Fibroblast of peridontal ligament (primary cell): ENCODE measurements around the gene CLEC1A.
"Not testable (repeated sequence)": the region's sequence is repeated elsewhere in the genome, so short reads cannot be mapped to it uniquely, and the experiment has no call there.

ENCODE experiments used
- DNase-seq: peaks from one replicate; pipeline ENCODE4 v3.0.0-alpha.2; 2010; ENCODE audit errors: extremely low read depth

The CLEC1A gene

DNA sequence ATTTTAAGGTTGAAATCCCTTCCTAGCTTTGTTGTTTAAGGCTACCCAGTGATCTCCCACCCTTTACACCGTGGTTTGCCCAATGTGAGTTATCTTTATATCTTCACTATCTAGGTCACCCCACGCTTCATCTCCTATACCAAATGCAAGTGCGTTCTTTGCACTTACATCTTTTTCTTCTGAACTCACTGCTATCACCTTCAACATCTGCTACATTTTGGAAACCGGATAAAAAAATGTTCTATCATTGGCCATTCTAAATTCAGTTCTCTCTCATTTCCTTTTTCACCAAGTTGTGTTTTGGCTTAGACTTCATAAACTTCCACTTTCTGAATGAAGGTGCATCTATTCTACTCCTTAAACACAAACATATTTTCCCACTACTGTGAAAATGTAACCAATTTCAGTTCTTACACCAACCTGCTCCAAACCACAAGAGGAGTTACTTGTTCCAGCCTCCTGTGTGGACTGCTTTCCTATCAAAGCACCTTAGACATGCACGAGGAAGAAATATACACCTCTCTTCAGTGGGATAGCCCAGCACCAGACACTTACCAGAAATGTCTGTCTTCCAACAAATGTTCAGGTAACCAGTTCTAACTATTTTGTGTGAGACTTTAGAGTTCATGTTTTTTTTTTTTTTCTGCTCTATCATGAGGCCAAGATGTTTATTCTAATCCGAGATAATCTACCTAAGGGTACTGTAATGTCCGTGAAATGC is 46.4 kb downstream of the CLEC1A start:
- no peak for DNase-seq

DNA sequence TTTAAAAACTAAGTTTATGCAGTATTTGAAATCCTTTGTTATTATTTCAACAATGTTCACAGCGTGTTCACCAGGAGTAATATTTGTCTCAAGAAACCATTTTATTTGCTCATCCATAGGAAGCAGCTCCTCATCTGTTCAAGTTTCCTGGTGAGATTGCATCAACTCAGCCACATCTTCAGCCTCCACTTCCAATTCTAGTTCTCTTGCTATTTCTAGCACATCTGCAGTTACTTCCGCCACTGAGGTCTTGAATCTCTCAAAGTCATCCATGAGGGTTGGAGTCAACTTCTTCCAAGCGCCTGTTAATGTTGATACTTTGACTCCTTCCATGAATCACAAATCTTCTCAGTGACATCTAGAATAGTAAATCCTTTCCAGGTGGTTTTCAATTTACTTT is 50.3 kb downstream of the CLEC1A start:
- DNase-seq, result no peak

- no peak for DNase-seq
Observed at GRCh38 chr12:10042167-10042566, 56.6 kb downstream of the CLEC1A start.

DNA sequence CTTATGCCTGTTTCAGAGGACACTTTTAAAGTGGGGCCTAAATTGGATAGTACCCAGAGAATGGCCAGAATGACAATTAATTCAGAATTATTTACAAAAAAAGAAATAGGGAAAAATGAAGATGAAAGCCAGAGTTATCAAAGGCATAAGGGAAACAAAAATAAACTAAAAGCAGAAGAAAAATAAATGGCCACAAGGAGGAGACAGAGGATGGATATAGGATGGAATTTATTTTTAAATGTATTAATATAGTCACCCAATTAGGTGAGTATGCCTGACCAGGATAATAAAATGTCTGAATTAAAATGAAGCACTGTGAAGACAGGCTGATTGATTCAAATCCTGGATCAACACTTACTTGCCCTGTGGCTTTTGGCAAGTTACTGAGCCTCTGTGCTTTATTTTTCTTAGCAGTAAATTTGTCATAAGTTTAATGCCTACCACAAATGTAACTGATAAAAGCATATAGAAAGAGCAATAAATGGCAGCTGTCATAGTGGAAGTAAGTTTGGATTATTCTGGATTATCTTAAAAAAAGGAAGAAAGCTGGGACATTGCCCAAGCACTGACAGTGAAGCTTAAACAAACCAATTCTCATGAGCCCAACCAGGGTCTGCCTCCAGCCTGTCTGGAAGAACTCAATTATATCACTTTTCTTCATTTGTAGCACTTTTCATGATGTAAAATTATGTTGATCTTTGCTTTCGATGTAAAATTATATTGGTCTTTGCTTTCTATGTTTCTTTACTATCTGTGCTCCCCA is 64.8 kb downstream of the CLEC1A start:
- peak; percentile 5 for DNase-seq

DNA sequence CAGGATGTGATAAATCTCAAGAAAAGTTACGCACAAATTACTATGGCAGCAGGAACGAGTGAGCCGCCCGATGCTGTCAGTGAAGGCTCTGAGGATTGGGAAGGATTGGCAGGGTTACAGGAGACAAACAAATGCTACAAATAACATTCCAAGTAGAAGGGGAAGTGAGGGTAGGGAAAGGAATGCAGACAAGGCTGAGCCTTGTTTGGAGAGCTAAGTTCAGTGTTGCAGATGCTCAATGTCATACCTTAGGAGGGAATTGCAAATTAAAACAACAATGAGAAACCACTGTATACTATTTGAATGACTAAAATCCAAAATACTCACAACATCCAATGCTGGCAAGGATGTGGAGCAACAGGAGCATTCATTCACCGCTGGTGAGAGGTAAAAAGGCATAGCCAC is 67.0 kb downstream of the CLEC1A start:
- DNase-seq, result peak; percentile 11

DNA sequence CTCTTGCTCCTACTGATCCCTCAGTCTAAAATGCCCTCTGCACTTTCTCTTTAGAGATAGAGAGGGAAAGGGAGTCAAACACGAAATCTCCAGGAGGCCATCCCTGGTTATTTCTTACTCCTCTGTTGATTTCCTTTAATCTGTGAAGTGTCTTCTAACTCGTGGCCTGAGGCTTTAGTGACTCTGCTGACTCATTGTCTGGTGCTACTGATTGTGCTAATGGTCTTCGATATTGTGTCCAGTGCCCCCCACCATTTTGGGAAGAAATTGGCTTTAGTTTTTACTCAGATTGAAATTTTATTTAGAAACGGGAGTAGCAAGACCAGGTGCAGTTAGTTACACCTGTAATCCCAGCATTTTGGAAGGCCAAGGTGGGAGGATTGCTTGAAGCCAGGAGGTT is 67.5 kb downstream of the CLEC1A start:
- no peak for DNase-seq

DNA sequence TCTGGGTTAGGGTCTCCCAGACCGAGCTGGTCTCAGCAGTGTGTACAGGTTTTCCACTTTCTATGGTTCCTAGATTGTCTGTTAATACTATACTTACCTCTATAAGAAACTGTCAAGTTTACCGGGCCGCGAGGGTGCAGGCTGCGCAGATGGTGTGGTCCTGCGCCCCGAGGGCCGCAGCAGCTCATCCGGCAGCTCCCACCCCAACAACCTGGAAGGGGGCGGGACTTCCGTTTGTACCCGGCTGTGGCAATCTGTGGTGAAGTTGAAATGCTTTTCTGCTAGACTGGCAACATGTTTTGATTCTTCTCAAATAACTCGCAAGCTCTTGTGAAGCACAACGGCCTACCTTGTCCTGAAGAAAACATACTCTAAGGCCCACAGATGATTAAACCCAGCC is 68.3 kb downstream of the CLEC1A start, which contains the start of gene CLEC9A:
Gene CLEC9A, plus strand, starts transcription at position 237 of the 400 bp plus-strand sequence. CDS start 22,006 bp downstream, outside the sequence.
- DNase-seq, result no peak

DNA sequence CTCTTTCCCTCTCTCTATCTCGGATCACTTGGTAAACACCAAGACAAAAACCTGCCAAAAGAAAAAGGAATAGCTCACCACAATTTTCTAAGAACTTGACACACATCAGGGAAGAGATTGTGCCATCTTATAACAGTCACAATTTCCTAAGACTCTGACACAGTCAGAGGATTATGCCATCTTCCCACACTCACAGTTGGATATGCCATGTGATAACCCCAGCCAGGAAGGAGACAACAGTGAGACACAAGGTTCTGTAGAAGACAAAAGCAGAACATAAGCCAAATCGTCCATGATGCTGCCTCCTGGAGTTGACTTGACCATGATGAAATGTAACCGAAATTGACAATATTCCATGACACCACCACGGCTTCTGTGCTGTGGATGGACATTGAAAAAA is 71.1 kb downstream of the CLEC1A start:
- no peak for DNase-seq

DNA sequence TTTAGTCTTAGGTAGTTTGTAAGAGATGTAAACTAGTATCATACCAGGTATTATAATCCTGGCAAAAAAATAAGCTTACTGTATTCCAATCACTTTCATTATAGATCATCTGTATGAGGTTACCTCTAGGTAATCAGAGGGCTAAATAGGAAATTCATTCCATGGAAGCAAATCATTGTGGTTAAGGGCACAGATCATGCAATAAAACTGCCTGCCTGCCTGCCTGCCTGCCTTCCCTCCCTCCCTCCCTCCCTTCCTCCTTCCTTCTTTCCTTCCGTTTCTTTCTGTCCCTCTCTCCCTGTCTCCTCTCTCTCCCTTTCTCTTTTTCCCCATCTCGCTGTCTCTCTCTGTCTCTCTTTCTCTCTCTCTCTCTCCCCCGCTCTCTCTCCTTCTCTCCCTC is 71.5 kb downstream of the CLEC1A start:
- no peak for DNase-seq

DNA sequence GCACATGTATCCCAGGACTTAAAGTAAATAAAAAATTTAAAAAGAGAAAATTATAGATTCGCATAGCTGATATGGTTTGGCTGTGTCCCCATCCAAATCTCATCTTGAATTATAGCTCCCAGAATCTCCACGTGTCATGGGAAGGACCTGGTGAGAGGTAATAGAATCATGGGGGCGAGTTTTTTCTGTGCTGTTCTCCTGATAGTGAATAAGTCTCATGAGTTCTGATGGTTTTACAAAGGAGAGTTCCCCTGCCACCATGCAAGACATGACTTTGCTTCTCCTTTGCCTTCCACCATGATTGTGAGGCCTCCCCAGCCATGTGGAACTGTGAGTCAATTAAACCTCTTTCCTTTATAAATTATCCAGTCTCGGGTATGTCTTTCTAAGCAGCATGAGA is 72.1 kb downstream of the CLEC1A start:
- not testable (repeated sequence) for DNase-seq

GRCh38 chr12:10025236-10025635 is 73.5 kb downstream of the CLEC1A start:
- no peak for DNase-seq

DNA sequence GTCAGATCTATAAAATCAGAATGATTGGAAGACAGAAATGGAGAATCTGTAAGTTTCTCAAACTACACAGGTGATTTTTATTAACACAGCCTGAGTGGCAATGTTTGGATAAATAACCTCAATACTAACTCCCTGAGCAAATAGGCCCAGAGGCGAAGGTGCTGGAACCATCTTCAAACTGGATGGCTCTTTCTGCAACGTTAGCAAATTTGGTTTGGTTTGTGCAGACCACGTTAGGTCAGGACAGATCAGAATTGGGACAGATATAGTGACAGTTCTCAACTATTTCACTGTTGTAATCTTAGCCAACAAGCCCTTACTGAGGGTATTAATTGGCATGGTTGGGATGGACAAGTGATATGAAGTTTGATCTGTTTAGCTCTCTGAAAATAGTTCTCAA is 77.4 kb downstream of the CLEC1A start:
- no peak for DNase-seq
